HG03460 (cell line): ENCODE measurements around the gene CARMIL1.

Experiments
- ATAC-seq: cut with Tn5 transposase; IDR thresholded peaks from one replicate; pipeline ENCODE4 v1.9.1; 2021; ENCODE audit not compliant: unreplicated experiment

Gene CARMIL1

DNA sequence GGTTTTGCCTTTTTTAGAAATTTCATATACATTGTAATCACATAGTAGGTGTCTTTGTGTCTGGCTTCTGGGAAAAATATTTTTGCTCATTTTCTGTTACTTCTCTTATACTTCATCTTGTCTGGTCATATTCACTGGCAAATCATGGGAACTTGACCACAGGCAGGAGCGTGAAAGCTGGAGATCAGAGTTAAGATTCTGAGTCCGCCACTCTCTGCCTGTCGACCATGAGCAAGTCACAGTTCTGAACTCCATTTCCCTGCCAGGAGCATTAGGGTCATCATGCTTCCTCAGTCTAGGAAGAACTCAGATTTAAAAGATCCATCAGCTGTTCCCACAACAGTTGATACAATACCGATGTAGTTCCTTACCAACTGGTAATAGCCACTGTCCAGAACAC, 360.5 kb downstream of the CARMIL1 start:
- no peak for ATAC-seq

DNA sequence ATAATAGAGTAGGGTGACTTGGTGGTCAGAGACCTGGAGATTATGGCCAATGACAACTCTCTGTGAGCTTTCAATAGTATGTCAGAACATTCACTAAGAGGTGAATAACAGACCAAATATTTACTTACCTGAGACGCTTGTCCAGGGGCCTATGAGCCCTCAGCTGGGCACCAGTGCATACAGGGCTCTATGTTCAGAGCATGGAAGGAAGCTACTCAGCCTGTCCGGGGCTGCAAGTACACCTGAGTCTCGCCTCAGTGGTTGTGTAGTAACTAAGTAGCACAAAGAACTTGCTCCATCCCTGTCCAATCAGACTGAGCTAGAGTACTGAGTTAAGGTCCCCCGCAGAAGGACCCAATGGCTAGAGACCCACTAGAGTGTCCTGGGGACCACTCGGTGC, 361.3 kb downstream of the CARMIL1 start:
- no peak for ATAC-seq

DNA sequence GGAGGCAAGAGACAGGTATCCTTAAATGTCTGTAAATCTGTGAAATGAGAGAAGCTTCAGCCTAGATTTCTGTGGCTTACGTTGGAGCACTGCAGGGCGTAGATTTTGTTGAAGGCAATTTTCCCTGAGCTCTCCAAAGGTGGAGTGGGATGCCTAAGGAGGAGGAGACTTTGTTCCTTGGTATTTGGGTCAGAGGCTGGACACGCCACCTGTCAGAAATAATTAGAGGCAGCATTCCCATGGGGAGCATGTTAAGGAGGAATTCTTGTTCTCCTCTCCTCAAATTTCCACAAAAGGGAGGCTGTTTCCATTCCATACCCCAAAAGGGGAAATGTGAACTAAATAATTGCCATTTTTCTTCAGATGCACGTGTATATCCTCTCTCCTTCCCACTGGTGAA, 361.7 kb downstream of the CARMIL1 start:
- ATAC-seq = no peak

DNA sequence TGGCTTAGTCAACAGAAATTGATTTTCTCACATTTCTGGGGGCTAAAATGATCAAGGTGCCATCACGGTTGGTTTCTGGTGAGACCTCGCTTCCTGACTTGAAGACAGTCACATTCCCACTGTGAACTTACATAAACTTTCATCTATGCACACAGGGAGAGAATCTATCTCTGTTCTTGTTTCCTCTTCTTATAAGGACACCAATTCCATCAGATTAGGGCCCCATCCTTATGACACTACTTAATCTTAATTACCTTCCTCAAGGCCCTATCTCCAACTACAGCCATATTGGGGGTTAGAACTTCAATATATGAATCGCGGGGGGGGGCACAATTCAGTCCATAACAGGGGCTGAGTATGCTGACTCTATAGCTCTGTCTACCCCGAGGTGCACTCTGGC, 362.2 kb downstream of the CARMIL1 start:
- ATAC-seq = no peak

DNA sequence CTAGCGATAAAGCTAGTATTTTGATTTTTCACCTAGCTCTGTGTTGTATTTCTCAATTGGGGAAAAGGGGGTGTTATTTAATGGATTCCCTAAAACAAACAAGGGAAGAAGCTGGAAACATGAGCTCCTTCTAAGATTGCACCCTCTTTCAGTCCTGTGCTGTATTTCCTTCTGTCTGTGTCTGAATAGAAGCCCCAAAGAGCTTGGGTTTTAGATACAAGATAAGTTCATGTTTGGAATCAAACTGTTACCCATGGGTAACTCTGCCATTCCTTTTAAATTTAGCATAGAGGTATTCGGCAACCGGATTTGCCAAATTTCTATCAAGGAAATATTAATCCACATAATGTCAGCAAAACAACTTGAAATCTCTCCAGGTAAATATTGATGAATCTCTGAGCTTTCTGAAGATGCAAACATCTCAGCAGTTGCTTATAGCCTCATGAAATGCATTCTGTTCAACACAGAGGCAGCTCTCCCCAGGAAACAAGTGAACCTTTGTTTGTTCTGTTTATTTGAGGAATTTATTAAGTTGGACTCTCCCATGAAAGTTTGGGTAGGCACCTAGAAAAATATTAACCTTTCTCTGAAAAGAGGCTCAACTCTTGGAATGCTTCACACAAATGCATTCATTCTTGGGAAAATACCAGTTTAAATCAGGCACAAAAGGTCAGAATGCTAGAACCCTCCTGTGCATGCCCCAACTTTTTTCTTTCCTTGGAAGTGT, 362.9 kb downstream of the CARMIL1 start:
- no peak for ATAC-seq

DNA sequence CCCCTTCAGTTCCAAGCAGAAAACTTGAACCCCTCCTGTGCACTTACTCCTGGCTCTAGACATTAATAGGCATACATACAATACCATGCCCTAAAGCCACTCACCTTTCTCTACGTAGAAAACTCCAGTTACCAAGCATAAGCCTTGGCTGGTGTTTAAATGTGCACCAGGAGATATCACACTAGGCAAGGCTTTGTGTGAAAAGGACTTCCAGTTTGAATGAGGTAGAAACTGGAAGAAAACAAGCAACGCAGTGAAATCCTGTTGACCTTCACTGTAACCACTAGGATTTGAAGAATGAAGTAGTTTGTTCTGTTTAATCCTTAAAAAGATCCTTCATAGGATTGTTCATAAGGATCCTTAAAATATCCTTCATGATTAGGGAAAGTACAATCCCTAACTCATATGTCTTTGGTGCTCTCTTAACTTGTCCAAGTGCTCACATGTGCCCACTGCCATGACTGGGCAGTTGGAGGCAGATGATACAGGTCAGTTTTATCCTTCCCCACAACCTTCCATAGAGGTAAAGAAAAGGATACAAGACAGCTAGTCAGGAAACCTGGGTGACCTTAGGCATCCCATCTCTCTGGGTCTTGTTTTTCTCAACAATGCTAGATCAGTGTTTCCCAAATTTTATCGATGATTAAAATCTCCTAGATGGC, 363.6 kb downstream of the CARMIL1 start:
- no peak for ATAC-seq

DNA sequence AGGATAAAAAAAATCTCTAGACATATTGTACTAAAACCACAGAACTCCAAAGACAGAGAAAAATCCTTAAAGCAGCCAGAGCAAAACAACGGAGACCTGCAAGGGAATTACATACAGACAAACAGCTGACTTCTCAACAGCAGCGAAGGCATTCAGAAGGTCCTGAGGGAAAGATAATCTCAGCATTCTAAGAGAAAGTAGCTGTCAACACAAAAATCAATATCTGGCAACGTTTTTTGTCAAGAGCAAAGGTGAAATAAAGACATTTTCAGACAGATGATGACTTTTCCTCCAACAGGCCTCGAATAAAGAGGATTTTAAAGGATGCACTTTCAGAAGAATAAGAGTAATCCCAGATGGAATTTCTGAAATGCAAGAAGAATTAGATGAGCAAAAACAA, 366.7 kb downstream of the CARMIL1 start:
- ATAC-seq = no peak

DNA sequence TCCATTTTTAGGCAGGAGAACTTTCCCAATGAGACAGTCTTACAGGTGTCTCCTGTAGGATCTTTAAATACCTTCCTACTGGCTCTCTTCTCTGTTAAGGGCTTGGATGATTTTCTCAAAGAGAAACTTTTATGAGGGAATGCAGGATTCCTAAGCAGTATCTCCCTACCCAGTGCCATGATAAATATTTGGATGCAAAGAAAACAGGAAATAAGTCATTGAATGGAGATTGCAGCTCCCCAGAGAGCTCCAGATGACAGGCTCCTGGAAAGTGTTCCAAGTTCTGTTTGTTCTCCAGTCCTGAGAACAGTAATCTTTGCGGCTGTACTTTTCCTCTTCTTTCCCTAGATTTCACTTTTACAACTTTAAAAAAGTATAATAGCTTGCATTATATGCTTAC, 370.4 kb downstream of the CARMIL1 start:
- no peak for ATAC-seq

DNA sequence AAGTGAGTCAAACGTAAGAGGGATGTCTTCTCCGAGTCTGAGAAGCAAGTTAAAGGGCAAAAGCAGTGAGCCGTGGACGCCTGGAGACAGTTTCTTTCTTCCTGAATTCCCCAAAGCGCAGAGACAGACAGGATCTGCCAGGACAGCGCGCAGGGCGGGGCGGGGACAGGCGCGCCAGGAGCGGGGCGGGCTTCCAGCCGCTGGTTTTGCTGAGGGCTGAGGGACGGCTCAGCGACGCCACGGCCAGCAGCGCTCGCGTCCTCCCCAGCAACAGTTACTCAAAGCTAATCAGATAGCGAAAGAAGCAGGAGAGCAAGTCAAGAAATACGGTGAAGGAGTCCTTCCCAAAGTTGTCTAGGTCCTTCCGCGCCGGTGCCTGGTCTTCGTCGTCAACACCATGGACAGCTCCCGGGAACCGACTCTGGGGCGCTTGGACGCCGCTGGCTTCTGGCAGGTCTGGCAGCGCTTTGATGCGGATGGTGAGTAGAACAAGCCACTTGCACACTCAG, 372.9 kb downstream of the CARMIL1 start, which contains the start of gene SCGN:
TSS of gene SCGN (plus strand) at position 209 of the 509 bp plus-strand sequence. CDS start at position 398, 189 bp downstream.
- no peak for ATAC-seq

DNA sequence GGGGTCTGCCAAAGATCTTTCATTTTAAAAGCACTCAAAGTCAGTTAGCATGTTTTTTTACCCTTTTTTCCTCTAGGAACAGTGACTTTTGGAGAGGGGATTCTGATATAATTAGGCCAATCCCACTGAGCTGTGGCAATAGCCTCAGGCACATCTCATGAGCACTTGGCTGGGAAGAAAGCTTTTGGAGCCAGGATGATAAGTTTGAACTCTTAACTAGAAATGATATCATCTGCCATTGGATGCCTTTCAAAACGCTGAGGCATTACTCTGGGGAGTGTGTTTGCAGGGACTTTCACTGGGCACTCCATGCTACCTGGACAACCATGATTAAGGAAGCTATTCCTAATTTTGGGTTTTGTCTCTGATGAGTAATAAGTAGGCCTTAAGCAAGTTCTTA, 376.5 kb downstream of the CARMIL1 start:
- ATAC-seq = no peak

DNA sequence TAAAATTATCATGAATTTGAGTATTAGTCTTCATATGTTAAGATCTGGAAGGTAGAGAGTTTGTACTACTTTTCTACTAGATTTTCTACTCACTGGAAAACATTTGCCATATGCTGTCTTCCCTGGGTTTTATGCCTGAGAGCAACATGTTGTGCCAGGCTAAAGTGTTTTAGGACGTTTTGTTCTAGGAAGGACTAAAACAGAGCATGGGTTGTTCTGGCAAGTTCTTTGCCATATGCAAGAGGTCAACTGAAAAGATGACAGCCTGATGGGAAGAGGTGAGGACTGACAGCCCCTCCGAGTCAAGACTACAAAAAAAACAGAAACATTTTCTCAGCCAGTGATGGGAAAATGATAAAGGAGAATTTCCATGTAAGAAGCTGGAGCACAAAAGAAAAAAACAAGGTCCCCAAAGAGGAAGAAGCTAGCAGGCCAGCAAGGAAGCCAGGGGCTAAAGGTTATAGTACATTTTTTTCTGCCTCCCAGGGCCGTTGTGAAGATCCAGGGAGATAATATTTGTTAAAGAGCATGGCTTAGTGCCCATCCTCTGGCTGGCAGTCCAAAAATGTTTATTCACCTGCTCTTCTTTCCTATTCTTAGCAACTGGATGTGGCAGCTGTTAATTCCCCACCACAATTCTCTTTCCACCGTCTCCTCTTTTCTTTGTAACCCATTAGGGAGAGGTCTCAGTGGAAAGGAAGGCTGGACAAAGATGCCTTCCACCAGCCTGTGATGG, 380.6 kb downstream of the CARMIL1 start:
- ATAC-seq = no peak

DNA sequence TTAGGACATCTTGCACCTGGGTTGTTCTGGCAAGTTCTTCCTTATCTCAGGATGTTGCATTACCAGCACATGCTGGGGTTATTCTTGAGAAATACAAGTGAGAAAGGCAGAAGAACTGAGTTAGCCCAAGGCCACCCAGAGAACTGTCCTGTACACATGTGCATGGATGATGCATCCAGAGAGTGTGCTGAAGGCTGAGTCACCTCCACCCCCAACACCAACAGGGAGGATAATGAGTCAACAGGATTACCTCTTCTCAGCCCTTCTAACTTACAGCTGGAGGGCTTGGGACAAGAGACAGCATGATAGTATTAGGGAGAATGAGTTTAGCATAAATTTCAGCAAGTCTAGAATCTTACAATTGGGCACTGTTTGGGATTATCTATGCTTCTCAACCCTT, 381.3 kb downstream of the CARMIL1 start:
- ATAC-seq = no peak

DNA sequence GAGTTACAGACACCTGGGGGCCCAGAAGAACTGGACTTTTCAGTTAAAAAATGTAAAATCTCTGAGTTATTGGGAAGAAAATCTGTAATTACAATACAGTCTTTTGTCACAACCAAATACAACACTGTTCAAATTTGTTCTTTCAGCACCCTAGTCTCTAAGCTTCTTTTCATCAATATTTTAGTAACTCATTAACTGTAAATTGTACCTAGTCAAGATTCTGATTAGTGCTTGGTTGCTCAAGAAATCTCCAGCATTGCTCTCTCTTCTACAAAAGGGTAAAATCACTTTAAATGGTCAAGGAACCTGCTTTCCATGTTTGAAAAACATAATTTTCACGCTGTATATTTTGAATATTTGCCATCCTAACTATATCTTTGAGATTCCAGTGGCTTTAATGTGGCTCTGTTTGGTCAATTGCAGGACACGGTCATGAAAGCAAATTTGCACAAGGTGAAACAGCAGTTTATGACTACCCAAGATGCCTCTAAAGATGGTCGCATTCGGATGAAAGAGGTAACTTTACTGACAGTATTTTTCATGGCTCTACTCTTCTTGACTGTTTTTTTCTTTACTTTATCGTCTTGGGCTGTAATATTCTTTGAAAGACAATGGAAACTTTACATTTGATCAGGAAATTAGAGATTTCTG, 382.1 kb downstream of the CARMIL1 start:
- ATAC-seq = no peak

DNA sequence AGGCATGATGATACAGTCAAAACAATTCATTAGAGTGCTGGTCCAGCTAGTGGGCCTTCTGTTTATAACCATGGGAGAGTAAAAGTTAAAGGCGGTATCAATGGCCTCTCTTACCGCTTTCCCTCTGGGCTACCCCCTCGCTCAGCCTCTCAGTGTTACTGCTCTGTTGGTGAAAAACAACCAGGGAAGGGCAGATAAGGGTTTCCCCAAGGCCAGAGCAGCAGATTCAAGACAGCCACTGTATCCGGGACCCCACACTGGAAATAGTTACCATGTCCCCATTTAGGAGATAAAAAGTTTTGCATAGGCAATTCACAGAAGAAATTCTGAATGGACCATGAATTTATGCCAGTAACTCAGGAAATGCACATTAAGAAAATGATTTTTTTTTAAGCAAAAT, 386.3 kb downstream of the CARMIL1 start:
- no peak for ATAC-seq

DNA sequence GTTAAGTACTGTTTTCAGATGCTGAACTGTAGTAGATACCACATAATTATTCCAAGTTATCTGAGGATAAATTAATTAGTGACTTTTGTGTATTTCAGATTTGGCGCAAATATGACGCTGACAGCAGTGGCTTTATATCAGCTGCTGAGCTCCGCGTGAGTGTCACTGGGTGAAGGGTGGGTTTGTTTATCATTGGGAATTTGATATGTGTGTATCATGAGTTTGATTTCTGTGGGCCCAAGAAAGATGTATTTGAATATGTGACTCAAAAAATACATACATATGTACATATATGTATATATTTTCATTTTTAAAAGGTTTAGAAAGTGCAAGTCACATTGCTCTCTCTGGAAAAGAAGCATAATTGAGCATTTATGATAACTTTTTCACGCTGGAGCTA, 390.2 kb downstream of the CARMIL1 start:
- no peak for ATAC-seq
